ENCODE data around the gene RSF1.

The RSF1 gene

DNA sequence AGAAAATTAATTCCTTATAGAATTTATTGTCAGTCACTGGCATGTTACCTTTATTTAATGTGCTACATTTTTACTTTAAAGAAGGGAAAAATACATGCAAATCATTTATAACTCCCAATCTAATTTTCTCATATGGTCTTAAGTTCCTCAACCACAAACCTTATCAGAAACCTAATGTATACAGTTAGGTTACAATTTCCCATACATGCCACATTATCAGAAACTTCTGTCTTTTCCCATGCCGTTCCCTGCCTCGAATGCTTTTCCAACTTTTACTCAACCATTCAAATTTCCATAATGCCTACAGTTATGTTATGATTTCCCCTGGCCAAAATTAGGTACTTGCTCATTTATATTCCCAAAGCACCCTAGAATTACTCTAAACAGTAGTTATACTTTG, 13.5 kb downstream of the RSF1 start:
- DNase-seq, result no peak
- Histone ChIP-seq H3K9me3 (no peaks in the 10 kb centered on the region), H3K36me3 (peaks cover 19% of the 10 kb centered on the region), H3K27me3 (no peaks in the 10 kb centered on the region), H3K4me1 (no peaks in the 10 kb centered on the region), H3K4me3 (ENCODE audit: low read depth, low read length) (no peak overlapping the region)
- TF ChIP-seq, protein P1, sequence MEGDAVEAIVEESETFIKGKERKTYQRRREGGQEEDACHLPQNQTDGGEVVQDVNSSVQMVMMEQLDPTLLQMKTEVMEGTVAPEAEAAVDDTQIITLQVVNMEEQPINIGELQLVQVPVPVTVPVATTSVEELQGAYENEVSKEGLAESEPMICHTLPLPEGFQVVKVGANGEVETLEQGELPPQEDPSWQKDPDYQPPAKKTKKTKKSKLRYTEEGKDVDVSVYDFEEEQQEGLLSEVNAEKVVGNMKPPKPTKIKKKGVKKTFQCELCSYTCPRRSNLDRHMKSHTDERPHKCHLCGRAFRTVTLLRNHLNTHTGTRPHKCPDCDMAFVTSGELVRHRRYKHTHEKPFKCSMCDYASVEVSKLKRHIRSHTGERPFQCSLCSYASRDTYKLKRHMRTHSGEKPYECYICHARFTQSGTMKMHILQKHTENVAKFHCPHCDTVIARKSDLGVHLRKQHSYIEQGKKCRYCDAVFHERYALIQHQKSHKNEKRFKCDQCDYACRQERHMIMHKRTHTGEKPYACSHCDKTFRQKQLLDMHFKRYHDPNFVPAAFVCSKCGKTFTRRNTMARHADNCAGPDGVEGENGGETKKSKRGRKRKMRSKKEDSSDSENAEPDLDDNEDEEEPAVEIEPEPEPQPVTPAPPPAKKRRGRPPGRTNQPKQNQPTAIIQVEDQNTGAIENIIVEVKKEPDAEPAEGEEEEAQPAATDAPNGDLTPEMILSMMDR (IDR thresholded peaks at IDR 0.05; ENCODE audit: low read depth, low read length), result no peak

DNA sequence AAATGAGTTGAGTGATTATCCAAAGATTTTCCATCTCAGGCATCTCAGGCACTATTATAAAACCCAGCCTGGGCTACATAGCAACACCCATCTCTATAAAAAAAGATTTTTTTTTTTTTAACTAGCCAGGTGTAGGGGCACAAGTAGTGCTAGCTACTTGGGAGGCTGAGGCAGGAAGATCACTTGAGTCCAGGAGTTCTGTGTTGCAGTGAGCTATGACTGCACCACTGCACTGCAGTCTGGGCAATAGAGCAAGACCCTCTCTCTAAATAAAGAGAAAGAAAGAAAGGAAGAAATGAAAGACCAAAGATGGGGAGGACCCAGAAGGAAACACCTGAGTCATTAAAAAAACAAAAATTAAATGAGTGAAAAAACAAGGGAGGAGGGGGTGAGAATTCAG, 14.1 kb downstream of the RSF1 start:
- DNase-seq, result no peak
- TF ChIP-seq, protein P1 (IDR thresholded peaks at IDR 0.05; ENCODE audit: low read depth, low read length), result no peak
- Histone ChIP-seq H3K4me1 (no peaks in the 10 kb centered on the region), H3K27me3 (no peaks in the 10 kb centered on the region), H3K4me3 (ENCODE audit: low read depth, low read length) (no peak overlapping the region), H3K9me3 (no peaks in the 10 kb centered on the region), H3K36me3 (peaks cover 14% of the 10 kb centered on the region)

DNA sequence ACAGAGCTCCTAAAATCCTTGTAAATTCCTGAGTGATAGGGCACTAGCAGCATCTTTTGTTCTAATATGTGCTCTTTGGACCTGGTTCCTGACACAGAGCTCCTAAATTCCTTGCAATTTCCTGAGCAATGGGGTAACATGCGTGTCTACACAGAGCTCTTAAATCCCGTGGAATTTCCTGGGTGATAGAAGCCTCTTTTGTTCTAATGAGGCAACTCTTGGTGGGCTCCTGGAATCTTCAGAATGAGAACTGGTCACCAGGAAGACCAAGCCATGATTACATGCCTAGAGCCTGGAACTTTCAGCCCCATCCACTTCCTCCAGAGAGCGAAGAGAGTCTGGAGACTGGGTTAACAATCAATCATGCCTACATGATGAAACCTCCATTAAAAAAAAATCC, 19.0 kb downstream of the RSF1 start:
- TF ChIP-seq, protein P1 (IDR thresholded peaks at IDR 0.05; ENCODE audit: low read depth, low read length), result no peak
- peaks cover 5% of the 10 kb centered on the region for H3K36me3 ChIP-seq
- no peaks in the 10 kb centered on the region for H3K27me3 ChIP-seq
- no peaks in the 10 kb centered on the region for H3K4me1 ChIP-seq
- no peak for DNase-seq
- H3K9me3 ChIP-seq, result no peaks in the 10 kb centered on the region
- H3K4me3 ChIP-seq (ENCODE audit: low read depth, low read length), result no peak overlapping the region

DNA sequence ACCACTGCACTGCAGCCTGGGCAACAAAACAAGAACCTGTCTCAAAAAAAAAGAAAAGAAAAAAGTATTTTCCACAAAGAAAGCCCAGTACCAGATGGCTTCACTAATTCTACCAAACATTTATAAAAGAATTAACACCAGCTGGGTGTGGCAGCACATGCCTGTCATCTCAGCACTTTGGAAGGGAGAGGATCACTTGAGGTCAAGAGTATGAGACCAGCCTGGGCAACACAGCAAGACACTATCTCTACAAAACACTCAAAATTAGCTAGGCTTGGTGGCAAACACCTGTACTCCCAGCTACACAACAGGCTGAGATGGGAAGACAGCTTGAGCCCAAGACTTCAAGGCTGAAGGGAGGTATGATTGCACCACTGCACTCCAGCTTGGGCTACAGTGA, 20.1 kb downstream of the RSF1 start:
- H3K9me3 ChIP-seq, result no peaks in the 10 kb centered on the region
- peaks cover 5% of the 10 kb centered on the region for H3K36me3 ChIP-seq
- H3K27me3 ChIP-seq, result no peaks in the 10 kb centered on the region
- H3K4me1 ChIP-seq, result no peaks in the 10 kb centered on the region
- TF ChIP-seq, protein P1 (IDR thresholded peaks at IDR 0.05; ENCODE audit: low read depth, low read length), result no peak
- no peak for DNase-seq
- no peak overlapping the region for H3K4me3 ChIP-seq (ENCODE audit: low read depth, low read length)

DNA sequence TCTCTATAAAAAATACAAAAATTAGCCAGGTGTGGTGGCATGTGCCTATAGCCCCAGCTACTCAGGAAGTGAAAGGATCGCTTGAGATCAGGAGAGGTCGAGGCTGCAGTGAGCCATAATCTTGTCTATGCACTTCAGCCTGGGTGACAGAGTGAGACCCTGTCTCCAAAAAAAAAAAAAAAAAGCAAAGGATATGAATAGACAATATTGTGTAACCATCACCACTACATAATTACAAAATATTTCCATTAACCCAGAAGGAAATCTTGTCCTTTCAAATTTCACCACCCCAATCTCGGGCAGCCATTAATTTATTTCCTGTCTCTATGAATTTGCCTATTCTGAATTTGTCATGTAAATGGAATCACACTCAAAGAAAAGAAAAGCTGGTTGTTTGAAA, 21.2 kb downstream of the RSF1 start:
- no peaks in the 10 kb centered on the region for H3K9me3 ChIP-seq
- TF ChIP-seq, protein P1 (IDR thresholded peaks at IDR 0.05; ENCODE audit: low read depth, low read length), result no peak
- H3K4me3 ChIP-seq (ENCODE audit: low read depth, low read length), result no peak overlapping the region
- no peaks in the 10 kb centered on the region for H3K4me1 ChIP-seq
- DNase-seq, result no peak
- no peaks in the 10 kb centered on the region for H3K27me3 ChIP-seq
- peaks cover 5% of the 10 kb centered on the region for H3K36me3 ChIP-seq

DNA sequence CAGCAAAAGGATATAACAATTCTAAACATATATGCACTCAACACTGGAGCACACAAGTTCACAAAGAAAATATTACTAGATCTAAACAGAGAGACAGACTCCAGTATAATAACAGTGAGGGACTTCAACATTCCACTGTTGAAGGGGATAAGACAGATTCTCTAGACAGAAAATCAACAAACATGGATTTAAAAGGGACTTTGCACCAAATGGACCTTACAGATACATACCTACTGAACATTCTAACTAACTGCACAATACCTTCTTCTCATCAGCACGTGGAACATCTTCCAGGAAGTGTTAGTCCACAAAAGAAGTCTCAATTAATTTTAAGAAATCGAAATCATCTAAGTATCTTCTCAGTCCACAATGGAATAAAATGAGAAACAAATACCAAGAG, 26.6 kb downstream of the RSF1 start:
- Histone ChIP-seq H3K27me3 (no peaks in the 10 kb centered on the region), H3K4me3 (ENCODE audit: low read depth, low read length) (no peak overlapping the region), H3K9me3 (no peaks in the 10 kb centered on the region; the same call in 1 of the 2 replicates), H3K4me1 (no peaks in the 10 kb centered on the region), H3K36me3 (peaks cover 5% of the 10 kb centered on the region)
- TF ChIP-seq, protein P1 (IDR thresholded peaks at IDR 0.05; ENCODE audit: low read depth, low read length), result no peak
- DNase-seq, result no peak

All from BE2C (cell line).